ENCODE measurements around the gene MCU. TPM values are rescaled to one million over a fixed set of nuclear protein-coding genes. Genes with fewer than 3 reads are reported as not detected.
"Not testable (repeated sequence)": the region's sequence is repeated elsewhere in the genome, so short reads cannot be mapped to it uniquely, and the experiment has no call there.

MCU gene
- total RNA-seq, 3 donors from 2014 or later, result 9.2 to 10.9 (median 9.7) TPM

DNA sequence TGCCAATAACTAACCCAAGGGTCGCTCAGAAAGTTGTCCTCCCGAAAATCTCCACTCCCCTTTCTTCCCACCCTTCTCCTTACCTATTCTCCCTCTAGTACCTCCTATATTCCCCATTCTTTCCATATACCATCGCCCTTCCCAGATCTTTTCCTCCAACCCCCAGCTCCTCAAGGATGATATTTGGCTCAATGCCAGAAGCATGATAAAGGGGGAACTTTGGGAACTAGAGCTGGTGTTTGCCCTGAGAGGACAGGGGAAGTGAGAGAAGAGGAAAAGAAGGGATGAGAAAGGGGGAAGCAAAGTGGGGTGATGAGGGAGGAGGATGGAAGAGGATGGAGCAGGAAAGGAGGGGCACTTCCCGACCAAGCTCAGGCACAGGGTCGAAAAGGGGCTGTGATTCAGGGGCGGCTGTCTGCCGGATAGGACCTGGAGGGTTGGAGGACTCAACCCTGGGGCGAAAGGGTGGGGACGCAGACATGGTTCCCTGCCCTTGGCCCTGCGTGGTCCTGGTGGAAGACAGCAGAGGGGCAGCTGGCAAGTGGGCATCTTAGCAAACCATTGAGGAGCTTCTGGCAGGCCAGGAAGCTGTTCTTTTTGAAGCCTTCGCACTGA is 203.4 kb downstream of the MCU start:
- Mint-ChIP-seq H3K4me1 (ENCODE audit: low read depth) (no peaks in the 10 kb centered on the region), H3K27me3 (ENCODE audit: low read depth) (peaks cover 5% of the 10 kb centered on the region), H3K4me3 (no peak overlapping the region), H3K9me3 (no peaks in the 10 kb centered on the region), H3K36me3 (ENCODE audit: insufficient read depth) (no peaks in the 10 kb centered on the region)
- no peak for DNase-seq
- no peak for ATAC-seq

- Mint-ChIP-seq H3K9me3 (no peaks in the 10 kb centered on the region), H3K4me3 (no peak overlapping the region), H3K36me3 (ENCODE audit: insufficient read depth) (no peaks in the 10 kb centered on the region)
Observed at GRCh38 chr10:72898616-72899015, 206.7 kb downstream of the MCU start.

GRCh38 chr10:72899545-72899944 is 207.6 kb downstream of the MCU start:
- H3K9me3 Mint-ChIP-seq, result no peaks in the 10 kb centered on the region
- H3K27me3 Mint-ChIP-seq (ENCODE audit: low read depth), result peaks cover 5% of the 10 kb centered on the region
- no peaks in the 10 kb centered on the region for H3K4me1 Mint-ChIP-seq (ENCODE audit: low read depth)
- H3K36me3 Mint-ChIP-seq (ENCODE audit: insufficient read depth), result no peaks in the 10 kb centered on the region
- DNase-seq (no peak), ATAC-seq (no peak)
- H3K4me3 Mint-ChIP-seq, result no peak overlapping the region

More at GRCh38 chr10:72898616-72899015, 206.7 kb downstream of the MCU start:
- no peak for ATAC-seq
- DNase-seq, result no peak
- Mint-ChIP-seq H3K4me1 (ENCODE audit: low read depth) (no peaks in the 10 kb centered on the region), H3K27me3 (ENCODE audit: low read depth) (peaks cover 5% of the 10 kb centered on the region)

DNA sequence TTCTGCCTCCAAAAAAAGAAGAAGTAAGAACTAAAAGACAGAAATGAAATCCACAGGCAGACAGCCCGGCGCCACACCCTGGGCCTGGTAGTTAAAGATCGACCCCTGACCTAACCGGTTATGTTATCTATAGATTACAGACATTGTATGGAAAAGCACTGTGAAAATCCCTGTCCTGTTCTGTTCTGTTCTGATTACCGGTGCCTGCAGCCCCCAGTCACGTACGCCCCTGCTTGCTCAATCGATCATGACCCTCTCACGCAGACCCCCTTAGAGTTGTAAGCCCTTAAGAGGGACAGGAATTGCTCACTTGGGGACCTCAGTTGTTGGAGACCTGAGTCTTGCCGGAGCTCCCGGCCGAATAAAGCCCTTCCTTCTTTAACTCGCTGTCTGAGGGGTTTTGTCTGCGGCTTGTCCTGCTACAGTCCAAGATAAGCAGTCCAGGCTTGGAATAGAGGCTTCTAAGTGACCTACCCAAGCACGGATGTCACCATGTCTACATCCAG is 212.1 kb downstream of the MCU start:
- H3K4me3 Mint-ChIP-seq; H3K4me1 Mint-ChIP-seq (ENCODE audit: low read depth); H3K36me3 Mint-ChIP-seq (ENCODE audit: insufficient read depth); ATAC-seq; H3K9me3 Mint-ChIP-seq; H3K27me3 Mint-ChIP-seq (ENCODE audit: low read depth); DNase-seq: not testable (repeated sequence)

- DNase-seq (no peak), ATAC-seq (no peak)
- Mint-ChIP-seq H3K4me3 (no peak overlapping the region), H3K27me3 (ENCODE audit: low read depth) (no peaks in the 10 kb centered on the region), H3K4me1 (ENCODE audit: low read depth) (no peaks in the 10 kb centered on the region), H3K9me3 (no peaks in the 10 kb centered on the region), H3K36me3 (ENCODE audit: insufficient read depth) (no peaks in the 10 kb centered on the region)
Observed at GRCh38 chr10:72904806-72905205, 212.9 kb downstream of the MCU start.

DNA sequence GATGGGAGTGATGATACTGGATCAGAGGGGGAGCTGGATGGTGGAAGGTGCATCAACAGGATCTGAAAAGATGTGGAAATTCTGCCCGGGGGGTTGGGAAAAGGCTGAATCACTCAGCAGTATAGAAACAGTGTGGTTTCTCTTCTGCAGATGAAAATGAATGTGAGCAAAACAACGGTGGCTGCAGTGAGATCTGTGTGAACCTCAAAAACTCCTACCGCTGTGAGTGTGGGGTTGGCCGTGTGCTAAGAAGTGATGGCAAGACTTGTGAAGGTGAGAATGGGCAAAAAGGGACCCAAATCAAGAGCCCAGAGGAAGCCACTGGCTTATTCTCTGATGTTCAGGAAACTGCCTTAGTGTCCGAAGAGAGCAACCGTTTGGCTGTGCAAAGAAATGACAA is 214.5 kb downstream of the MCU start:
- no peak for DNase-seq
- Mint-ChIP-seq H3K27me3 (ENCODE audit: low read depth) (no peaks in the 10 kb centered on the region), H3K4me3 (no peak overlapping the region)

DNA sequence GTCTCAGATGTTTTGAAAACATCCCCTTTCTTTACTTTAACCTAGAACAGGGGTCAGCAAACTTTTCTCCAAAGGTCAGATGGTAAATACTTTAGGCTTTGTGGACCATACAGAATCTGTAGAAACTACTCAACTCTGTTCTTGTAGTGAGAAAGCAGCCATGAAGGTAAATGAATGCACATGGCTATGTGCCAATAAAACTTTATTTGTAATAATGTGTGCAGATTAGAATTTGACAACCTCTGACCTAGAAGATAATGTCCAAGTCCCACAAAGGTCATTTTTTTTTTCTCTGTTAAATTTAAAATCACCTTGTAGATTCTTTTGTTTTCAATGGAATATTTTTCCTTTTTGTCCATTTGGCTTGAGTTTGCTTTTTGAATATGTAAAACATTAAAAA is 218.8 kb downstream of the MCU start:
- Mint-ChIP-seq H3K4me1 (ENCODE audit: low read depth) (no peaks in the 10 kb centered on the region), H3K4me3 (no peak overlapping the region), H3K27me3 (ENCODE audit: low read depth) (no peaks in the 10 kb centered on the region), H3K9me3 (no peaks in the 10 kb centered on the region), H3K36me3 (ENCODE audit: insufficient read depth) (no peaks in the 10 kb centered on the region)
- ATAC-seq (no peak), DNase-seq (no peak)

More for the DNA sequence above, 214.5 kb downstream of the MCU start:
- Mint-ChIP-seq H3K4me1 (ENCODE audit: low read depth) (no peaks in the 10 kb centered on the region), H3K9me3 (no peaks in the 10 kb centered on the region), H3K36me3 (ENCODE audit: insufficient read depth) (no peaks in the 10 kb centered on the region)
- no peak for ATAC-seq

DNA sequence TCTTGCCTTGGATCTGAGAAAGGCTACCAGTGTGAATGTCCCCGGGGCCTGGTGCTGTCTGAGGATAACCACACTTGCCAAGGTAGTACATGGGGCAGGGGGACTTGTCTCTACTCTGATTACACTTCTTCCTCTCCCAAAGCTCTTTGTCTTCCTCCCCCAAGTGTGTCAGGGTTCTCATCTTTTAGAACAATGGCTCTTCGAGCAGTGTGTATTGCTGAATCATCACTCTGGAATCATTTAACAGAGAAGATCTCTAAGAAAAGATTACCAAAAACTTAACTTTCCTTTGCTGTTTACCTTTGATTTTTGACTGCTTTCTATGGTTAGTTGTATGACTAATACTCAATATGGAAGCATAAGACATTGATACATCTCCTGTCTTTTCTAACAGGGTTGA is 219.8 kb downstream of the MCU start:
- Mint-ChIP-seq H3K36me3 (ENCODE audit: insufficient read depth) (no peaks in the 10 kb centered on the region), H3K9me3 (no peaks in the 10 kb centered on the region)
- no peak for ATAC-seq

DNA sequence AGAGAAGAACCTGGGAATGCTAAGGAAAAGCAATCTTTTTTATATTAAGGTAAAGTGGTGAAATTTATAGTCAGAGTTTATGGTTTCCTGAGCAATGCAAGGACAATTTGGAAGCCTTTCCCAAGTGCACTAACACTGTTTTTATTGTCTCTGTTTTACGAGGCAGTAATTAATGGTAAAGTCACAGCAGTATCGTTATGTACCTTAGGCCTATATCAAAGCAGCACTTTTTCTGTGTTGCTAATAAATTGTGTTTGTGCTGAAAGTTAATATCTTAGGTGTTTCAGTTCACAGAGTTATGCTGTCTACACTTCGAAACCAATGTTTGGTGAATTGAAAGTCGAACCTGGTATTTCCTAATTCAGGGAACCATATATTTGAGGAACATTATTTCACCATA is 220.8 kb downstream of the MCU start:
- Mint-ChIP-seq H3K36me3 (ENCODE audit: insufficient read depth) (no peaks in the 10 kb centered on the region), H3K9me3 (no peaks in the 10 kb centered on the region)

More for the DNA sequence above, 219.8 kb downstream of the MCU start:
- H3K4me3 Mint-ChIP-seq, result no peak overlapping the region
- no peaks in the 10 kb centered on the region for H3K4me1 Mint-ChIP-seq (ENCODE audit: low read depth)
- no peak for DNase-seq
- H3K27me3 Mint-ChIP-seq (ENCODE audit: low read depth), result no peaks in the 10 kb centered on the region

GRCh38 chr10:72913287-72913686 is 221.3 kb downstream of the MCU start:
- Mint-ChIP-seq H3K4me1 (ENCODE audit: low read depth) (no peaks in the 10 kb centered on the region), H3K27me3 (ENCODE audit: low read depth) (no peaks in the 10 kb centered on the region), H3K9me3 (no peaks in the 10 kb centered on the region), H3K4me3 (no peak overlapping the region), H3K36me3 (ENCODE audit: insufficient read depth) (no peaks in the 10 kb centered on the region)
- ATAC-seq, result no peak
- DNase-seq, result no peak

More for the DNA sequence above, 220.8 kb downstream of the MCU start:
- no peak for ATAC-seq
- no peaks in the 10 kb centered on the region for H3K4me1 Mint-ChIP-seq (ENCODE audit: low read depth)
- H3K4me3 Mint-ChIP-seq, result no peak overlapping the region
- no peaks in the 10 kb centered on the region for H3K27me3 Mint-ChIP-seq (ENCODE audit: low read depth)
- DNase-seq, result no peak

- not testable (repeated sequence) for ATAC-seq; H3K27me3 Mint-ChIP-seq (ENCODE audit: low read depth); H3K36me3 Mint-ChIP-seq (ENCODE audit: insufficient read depth); DNase-seq; H3K4me1 Mint-ChIP-seq (ENCODE audit: low read depth); H3K4me3 Mint-ChIP-seq
- peaks cover 13% of the 10 kb centered on the region for H3K9me3 Mint-ChIP-seq
Observed at GRCh38 chr10:72917201-72917600, 225.3 kb downstream of the MCU start.

GRCh38 chr10:72917803-72918332 is 225.9 kb downstream of the MCU start:
- peaks cover 11% of the 10 kb centered on the region for H3K27me3 Mint-ChIP-seq (ENCODE audit: low read depth)

DNA sequence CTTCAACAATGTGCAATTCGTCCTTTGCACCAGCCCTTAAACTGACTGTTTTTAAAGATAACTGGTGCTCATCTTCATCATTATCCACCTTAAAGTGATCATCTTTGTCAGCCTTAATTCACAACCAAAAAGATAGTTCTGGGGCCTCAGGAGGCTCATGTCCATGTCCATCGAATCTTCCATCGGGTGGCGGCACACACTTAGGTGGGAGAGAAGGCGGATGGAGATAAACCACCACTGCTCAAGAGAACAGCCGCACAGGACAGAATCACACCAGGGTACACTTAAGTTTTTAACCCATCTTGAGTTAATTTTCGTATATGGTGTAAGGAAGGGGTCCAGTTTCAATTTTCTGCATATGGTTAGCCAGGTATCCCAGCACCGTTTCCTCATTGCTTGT is 226.4 kb downstream of the MCU start:
- no peaks in the 10 kb centered on the region for H3K4me1 Mint-ChIP-seq (ENCODE audit: low read depth)
- H3K27me3 Mint-ChIP-seq (ENCODE audit: low read depth), result peaks cover 11% of the 10 kb centered on the region
- peaks cover 16% of the 10 kb centered on the region for H3K9me3 Mint-ChIP-seq
- ATAC-seq (no peak), DNase-seq (no peak)
- H3K4me3 Mint-ChIP-seq, result no peak overlapping the region
- H3K36me3 Mint-ChIP-seq (ENCODE audit: insufficient read depth), result peaks cover 7% of the 10 kb centered on the region

More at GRCh38 chr10:72917803-72918332, 225.9 kb downstream of the MCU start:
- DNase-seq; H3K4me1 Mint-ChIP-seq (ENCODE audit: low read depth); H3K36me3 Mint-ChIP-seq (ENCODE audit: insufficient read depth); ATAC-seq; H3K4me3 Mint-ChIP-seq: not testable (repeated sequence)
- H3K9me3 Mint-ChIP-seq, result peaks cover 16% of the 10 kb centered on the region

- peaks cover 20% of the 10 kb centered on the region for H3K27me3 Mint-ChIP-seq (ENCODE audit: low read depth)
- ATAC-seq; H3K36me3 Mint-ChIP-seq (ENCODE audit: insufficient read depth); DNase-seq; H3K4me3 Mint-ChIP-seq; H3K4me1 Mint-ChIP-seq (ENCODE audit: low read depth): not testable (repeated sequence)
- H3K9me3 Mint-ChIP-seq, result peaks cover 16% of the 10 kb centered on the region
Observed at GRCh38 chr10:72921147-72921683, 229.3 kb downstream of the MCU start.

GRCh38 chr10:72924351-72924750 is 232.4 kb downstream of the MCU start:
- H3K9me3 Mint-ChIP-seq, result peaks cover 16% of the 10 kb centered on the region
- DNase-seq (no peak), ATAC-seq (no peak)
- H3K4me3 Mint-ChIP-seq, result no peak overlapping the region
- no peaks in the 10 kb centered on the region for H3K4me1 Mint-ChIP-seq (ENCODE audit: low read depth)
- H3K27me3 Mint-ChIP-seq (ENCODE audit: low read depth), result peaks cover 20% of the 10 kb centered on the region
- H3K36me3 Mint-ChIP-seq (ENCODE audit: insufficient read depth), result peaks cover 8% of the 10 kb centered on the region

Data from activated T-cell treated with anti-CD3 and anti-CD28 coated beads, Interleukin-2, amount 50 U/mL, for 4 hours (primary cell).